ENCODE results near the gene UBXN11. TPM values are rescaled to one million over a fixed set of nuclear protein-coding genes. Genes with fewer than 3 reads are reported as not detected.
"Not testable (repeated sequence)": the region's sequence is repeated elsewhere in the genome, so short reads cannot be mapped to it uniquely, and the experiment has no call there.

UBXN11 gene
- total and polyA plus RNA-seq, 3 donors from 2014 or later: 39.7 to 65.9 (median 51.7) TPM

DNA sequence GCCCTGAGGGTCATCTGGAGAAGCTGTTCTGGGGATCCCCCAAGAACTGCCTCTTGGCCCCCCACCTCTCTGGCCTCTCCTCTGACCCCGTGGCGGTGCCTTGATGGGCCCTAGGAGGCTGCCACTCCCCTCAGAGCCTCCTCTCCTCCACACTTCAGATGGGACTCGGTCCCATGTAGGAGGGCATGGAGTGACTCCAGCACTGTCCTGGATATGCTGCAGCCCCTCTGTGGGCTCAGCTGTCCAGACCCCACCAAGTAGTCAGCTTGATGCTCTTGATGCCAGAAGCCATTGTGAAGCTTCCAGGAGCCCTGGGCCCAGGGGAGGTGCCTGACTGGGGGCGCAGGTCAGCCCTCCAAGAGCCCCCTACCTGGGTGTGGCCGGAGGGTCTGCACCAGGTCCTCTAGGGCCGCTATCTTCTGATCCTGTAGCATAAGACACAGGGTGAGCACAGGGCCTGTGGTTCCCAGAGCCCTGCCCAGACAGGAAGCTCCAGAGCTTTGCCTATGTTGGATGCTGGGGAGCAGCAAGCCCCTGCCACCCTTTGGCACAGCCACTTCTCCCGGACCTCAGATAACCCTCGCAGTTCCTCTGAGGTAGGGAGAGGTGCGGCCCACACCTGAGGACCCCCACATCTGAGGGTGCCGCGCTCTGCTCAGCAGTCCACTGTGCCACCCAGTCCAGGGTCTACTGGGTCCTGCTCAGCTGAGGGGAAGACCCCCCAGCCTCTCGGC lies 9.2 kb downstream of the UBXN11 start:
- H3K4me3 ChIP-seq: no peak overlapping the region
- no peak overlapping the region for H3K27ac ChIP-seq
- 88 to 98% methylated on average over 3 to 12 of the region's 12 CpGs for WGBS, 2 donors
- TF ChIP-seq, protein P1, sequence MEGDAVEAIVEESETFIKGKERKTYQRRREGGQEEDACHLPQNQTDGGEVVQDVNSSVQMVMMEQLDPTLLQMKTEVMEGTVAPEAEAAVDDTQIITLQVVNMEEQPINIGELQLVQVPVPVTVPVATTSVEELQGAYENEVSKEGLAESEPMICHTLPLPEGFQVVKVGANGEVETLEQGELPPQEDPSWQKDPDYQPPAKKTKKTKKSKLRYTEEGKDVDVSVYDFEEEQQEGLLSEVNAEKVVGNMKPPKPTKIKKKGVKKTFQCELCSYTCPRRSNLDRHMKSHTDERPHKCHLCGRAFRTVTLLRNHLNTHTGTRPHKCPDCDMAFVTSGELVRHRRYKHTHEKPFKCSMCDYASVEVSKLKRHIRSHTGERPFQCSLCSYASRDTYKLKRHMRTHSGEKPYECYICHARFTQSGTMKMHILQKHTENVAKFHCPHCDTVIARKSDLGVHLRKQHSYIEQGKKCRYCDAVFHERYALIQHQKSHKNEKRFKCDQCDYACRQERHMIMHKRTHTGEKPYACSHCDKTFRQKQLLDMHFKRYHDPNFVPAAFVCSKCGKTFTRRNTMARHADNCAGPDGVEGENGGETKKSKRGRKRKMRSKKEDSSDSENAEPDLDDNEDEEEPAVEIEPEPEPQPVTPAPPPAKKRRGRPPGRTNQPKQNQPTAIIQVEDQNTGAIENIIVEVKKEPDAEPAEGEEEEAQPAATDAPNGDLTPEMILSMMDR (IDR thresholded peaks at IDR 0.05): no peak
- no peak for TF ChIP-seq POLR2A (IDR thresholded peaks at IDR 0.05)
- intact Hi-C loops (cut with DNase I; ENCODE audit: low total_unique reads): no loop called here
- H3K36me3 ChIP-seq (ENCODE audit: low read depth, missing control alignments): no peaks in the 10 kb centered on the region
- no peaks in the 10 kb centered on the region for H3K9me3 ChIP-seq
- DNase-seq: no peak
- H3K27me3 ChIP-seq: no peaks in the 10 kb centered on the region
- H3K4me1 ChIP-seq: no peaks in the 10 kb centered on the region

DNA sequence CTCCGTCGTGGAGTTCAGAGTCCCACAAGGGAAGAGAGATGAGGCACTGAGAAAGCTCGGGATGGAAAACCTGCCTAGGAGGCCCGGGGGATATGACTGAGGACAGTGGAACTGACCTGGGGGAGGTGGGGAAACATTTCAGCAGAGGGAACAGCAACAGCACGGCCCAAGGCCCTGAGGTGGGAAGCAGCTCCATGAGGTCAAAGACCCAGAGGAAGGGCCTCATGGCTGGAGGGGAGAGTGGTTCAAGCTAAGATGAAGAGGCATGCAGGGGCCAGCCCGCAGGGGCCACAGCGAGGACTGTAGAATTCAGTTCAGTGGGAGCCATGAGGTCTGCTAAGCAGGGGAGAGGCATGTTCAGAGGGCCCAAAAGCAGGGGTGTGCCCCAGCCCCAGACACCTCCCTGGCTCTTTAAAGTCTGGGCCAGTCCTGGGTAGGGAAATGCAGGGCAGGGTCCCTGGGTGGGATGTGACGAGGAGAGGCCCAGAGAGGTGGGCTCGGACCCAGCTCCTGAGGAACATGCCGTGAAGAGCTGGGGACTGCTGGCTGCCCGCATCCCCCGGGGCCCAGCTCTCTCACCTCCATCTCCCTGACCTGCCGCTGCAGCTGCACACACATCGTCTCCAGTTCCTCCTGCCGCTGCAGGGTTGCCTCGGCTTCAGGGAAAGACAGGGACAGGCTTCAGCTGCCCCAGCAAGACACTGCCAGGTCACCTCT lies 9.9 kb downstream of the UBXN11 start:
- no peak overlapping the region for H3K27ac ChIP-seq
- H3K4me3 ChIP-seq: no peak overlapping the region
- H3K27me3 ChIP-seq: no peaks in the 10 kb centered on the region
- WGBS, 2 donors: 86 to 89% methylated on average over 16 of the region's 16 CpGs
- H3K9me3 ChIP-seq: no peaks in the 10 kb centered on the region
- intact Hi-C loops (cut with DNase I; ENCODE audit: low total_unique reads): no loop called here
- H3K4me1 ChIP-seq: no peaks in the 10 kb centered on the region
- no peak for TF ChIP-seq POLR2A (IDR thresholded peaks at IDR 0.05)
- TF ChIP-seq, protein P1 (IDR thresholded peaks at IDR 0.05): no peak
- DNase-seq: no peak
- no peaks in the 10 kb centered on the region for H3K36me3 ChIP-seq (ENCODE audit: low read depth, missing control alignments)

DNA sequence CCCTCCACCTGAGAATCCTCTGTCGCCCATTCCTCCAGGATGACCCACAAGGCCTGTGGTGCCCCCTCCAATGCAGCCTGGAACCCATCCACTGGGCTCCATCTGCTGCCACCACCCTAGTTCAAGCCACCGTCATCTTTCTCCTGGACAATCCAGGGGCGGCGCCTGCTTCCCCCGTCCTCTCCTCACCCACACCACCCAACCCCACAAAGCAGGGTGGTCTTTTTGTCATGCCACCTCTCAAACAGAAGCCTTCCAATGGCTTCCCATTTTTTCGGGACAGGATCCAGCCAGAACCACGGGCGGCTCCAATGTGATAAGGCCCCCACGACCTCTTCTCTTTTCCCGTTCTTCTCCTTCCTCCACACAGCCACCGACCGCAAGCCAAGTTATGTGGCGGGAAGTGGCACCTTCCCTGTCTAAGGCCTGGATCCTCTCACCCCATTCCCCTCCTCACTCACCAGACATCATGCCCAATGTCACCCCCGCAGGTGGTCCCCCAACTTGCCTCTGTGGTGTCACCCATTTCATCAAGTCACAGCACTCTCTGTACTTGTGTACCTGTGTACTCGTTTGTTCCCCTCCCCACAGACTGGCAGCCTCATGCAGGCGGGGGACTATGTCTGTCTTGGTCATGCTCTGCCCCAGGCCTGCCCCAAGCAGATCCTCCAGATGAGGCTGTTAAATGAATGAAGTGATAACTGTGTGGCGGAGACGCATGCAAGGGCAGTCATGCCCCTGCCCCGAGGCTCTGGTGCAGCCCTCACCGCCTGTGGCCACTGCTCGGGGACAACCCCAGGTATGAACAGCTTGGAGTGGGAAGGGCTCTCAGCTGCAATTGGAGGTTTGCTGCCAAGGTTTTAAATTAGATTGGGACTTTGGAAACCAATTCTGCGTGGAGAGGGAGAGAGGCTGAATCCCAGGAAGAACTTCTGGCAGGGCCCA lies 11.0 kb downstream of the UBXN11 start:
- Histone ChIP-seq H3K4me1 (no peaks in the 10 kb centered on the region), H3K36me3 (ENCODE audit: low read depth, missing control alignments) (no peaks in the 10 kb centered on the region), H3K4me3 (no peak overlapping the region), H3K9me3 (no peaks in the 10 kb centered on the region), H3K27ac (no peak overlapping the region), H3K27me3 (no peaks in the 10 kb centered on the region)
- TF ChIP-seq POLR2A (IDR thresholded peaks at IDR 0.05): no peak
- TF ChIP-seq, protein P1 (IDR thresholded peaks at IDR 0.05): no peak
- WGBS, 2 donors: 90% methylated on average over 22 of the region's 22 CpGs
- intact Hi-C loops (cut with DNase I; ENCODE audit: low total_unique reads): no loop called here
- DNase-seq: no peak

DNA sequence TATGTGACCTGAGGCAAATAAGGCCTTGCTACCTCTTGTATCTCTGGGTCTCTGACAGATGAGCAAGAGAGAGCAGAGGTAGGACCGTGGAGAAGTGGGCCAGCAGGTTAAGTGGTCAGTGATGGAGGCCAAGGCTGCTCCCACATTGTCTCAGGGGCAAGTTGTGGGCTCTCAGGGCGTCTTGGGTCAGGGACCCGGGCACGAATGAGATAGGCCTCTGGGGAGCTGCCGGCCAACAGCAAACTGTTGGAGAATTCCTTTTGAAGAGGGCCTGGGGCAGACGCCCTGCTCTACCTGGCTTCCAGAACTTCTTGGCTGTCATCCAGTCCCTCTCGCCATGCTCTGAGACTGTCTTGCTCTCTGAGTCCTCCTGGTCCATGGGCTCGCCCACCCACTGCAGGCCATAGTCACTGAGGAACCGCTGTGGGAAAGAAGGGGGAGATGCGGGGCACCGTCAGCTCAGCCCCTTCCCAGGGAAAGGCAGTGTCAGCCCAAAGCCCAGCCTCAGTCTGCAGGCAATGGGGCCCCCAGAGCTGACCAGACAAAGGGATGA lies 12.4 kb downstream of the UBXN11 start:
- Histone ChIP-seq H3K9me3 (no peaks in the 10 kb centered on the region), H3K36me3 (ENCODE audit: low read depth, missing control alignments) (no peaks in the 10 kb centered on the region), H3K4me3 (no peak overlapping the region), H3K4me1 (no peaks in the 10 kb centered on the region), H3K27me3 (no peaks in the 10 kb centered on the region), H3K27ac (no peak overlapping the region)
- intact Hi-C loops (cut with DNase I; ENCODE audit: low total_unique reads): no loop called here
- TF ChIP-seq, protein P1 (IDR thresholded peaks at IDR 0.05): no peak
- no peak for TF ChIP-seq POLR2A (IDR thresholded peaks at IDR 0.05)
- no peak for DNase-seq
- WGBS, 2 donors: 82 to 85% methylated on average over 4 to 11 of the region's 11 CpGs

DNA sequence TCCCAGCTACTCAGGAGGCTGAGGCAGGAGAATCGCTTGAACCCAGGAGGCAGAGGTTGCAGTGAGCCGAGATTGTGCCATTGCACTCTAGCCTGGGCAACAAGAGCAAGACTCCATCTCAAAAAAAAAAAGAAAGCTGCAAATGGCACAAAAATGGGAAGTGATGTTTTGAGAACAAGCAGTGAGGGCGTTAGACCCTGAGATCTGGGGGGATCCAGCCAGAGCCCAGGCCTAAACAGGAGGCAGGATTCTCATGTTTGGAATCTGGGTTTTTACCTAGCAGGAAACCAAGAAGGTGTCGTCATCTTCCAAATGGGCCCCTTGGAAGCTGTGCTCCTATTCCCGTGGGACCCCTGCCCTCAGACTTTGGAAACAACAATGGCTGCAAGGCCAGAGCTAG lies 13.7 kb downstream of the UBXN11 start:
- WGBS, 2 donors: 87 to 90% methylated on average over 5 of the region's 5 CpGs
- H3K36me3 ChIP-seq (ENCODE audit: low read depth, missing control alignments); intact Hi-C loops (cut with DNase I; ENCODE audit: low total_unique reads); H3K4me3 ChIP-seq; H3K9me3 ChIP-seq; DNase-seq; H3K27me3 ChIP-seq; H3K27ac ChIP-seq; H3K4me1 ChIP-seq: not testable (repeated sequence)
